ENCODE results near the gene CNOT6L. TPM values are rescaled to one million over a fixed set of nuclear protein-coding genes. Genes with fewer than 3 reads are reported as not detected.

Gene CNOT6L
- total and polyA plus RNA-seq, 3 donors from 2014 or later, result 21.0 to 25.7 (median 23.1) TPM

DNA sequence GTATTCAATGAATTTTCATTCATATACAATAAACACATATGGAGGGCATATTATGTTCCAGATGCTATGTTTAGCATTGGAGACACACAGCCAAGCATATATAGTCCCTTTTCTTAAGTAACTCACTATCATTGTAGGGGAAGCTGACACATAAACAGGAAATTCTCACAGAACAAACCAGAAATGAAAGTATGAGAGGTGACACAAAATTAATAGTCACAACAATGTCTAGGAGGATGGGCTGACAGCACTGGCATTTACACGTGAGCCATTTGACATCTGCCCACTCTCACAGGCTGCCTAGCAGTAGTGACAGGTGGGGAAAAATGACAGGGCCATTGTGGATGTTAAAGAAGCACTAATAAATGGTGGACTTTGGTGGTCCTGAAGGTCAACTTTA lies 2.6 kb upstream of the CNOT6L start:
- Histone ChIP-seq H3K4me1 (peaks cover 17% of the 10 kb centered on the region), H3K27me3 (no peaks in the 10 kb centered on the region), H3K27ac (peak overlapping the region in 1 of 2 donors; percentile 100), H3K36me3 (ENCODE audit: low read depth, missing control alignments) (no peaks in the 10 kb centered on the region), H3K9me3 (no peaks in the 10 kb centered on the region), H3K4me3 (no peak overlapping the region)
- DNase-seq, result no peak
- intact Hi-C loops (cut with DNase I; ENCODE audit: low total_unique reads), result no loop called here
- WGBS, 2 donors, result 65 to 79% methylated on average over 1 of the region's 1 CpG
- TF ChIP-seq POLR2A (IDR thresholded peaks at IDR 0.05), result no peak
- TF ChIP-seq, protein P1, sequence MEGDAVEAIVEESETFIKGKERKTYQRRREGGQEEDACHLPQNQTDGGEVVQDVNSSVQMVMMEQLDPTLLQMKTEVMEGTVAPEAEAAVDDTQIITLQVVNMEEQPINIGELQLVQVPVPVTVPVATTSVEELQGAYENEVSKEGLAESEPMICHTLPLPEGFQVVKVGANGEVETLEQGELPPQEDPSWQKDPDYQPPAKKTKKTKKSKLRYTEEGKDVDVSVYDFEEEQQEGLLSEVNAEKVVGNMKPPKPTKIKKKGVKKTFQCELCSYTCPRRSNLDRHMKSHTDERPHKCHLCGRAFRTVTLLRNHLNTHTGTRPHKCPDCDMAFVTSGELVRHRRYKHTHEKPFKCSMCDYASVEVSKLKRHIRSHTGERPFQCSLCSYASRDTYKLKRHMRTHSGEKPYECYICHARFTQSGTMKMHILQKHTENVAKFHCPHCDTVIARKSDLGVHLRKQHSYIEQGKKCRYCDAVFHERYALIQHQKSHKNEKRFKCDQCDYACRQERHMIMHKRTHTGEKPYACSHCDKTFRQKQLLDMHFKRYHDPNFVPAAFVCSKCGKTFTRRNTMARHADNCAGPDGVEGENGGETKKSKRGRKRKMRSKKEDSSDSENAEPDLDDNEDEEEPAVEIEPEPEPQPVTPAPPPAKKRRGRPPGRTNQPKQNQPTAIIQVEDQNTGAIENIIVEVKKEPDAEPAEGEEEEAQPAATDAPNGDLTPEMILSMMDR (IDR thresholded peaks at IDR 0.05), result no peak

DNA sequence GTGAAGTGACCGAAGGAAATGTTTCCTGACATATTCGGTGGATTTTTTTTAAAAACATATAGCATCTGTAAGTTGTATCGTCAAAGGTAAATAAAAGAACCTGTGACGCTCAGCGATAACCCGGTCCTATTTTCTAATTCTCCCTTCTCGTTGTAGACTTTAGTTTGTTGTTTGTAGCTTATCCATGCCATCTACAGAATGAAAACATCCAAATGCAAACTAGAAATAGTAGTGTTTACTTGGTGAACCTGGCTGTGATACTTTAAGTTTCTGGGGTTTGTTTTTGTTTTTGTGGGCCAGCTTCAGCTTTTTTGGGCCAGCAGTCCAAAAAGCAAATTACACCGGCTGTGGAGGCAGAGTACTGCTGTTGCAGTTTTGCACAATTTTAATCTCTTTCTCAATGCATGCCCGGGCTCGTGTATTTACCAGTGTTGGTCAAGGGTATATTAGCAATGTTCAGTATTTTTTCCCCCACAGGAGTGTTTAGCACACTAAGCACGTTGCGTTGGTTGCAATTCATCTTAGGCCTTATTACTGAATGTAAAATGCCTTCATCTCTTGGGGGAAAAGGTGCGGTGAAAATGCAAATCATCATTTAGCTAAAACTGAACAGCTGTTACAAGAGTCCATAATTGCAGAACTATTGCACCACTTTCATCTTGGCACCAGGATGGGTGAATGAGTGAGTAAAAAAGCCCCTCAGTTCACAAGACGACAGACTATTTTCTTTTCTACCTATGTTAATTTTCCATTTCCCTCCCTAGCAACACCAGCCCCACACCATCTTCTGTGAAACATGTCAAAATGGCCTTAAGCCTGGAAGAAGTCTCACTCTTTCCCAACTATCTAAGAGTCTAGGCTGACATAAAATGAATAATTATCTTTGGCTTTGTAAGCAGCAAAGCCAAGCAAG lies 1.7 kb upstream of the CNOT6L start:
- H3K4me1 ChIP-seq, result peaks cover 17% of the 10 kb centered on the region
- TF ChIP-seq, protein P1 (IDR thresholded peaks at IDR 0.05), result peak in 2 of 3 experiments; percentile 7 to 8
- TF ChIP-seq POLR2A (IDR thresholded peaks at IDR 0.05), result no peak
- no peaks in the 10 kb centered on the region for H3K27me3 ChIP-seq
- H3K4me3 ChIP-seq, result peak overlapping the region; percentile 91 to 92
- intact Hi-C loops (cut with DNase I; ENCODE audit: low total_unique reads), result no loop called here
- WGBS, 2 donors, result 6 to 7% methylated on average over 14 of the region's 14 CpGs
- no peaks in the 10 kb centered on the region for H3K9me3 ChIP-seq
- peak overlapping the region; percentile 99 to 100 for H3K27ac ChIP-seq
- no peak for DNase-seq
- no peaks in the 10 kb centered on the region for H3K36me3 ChIP-seq (ENCODE audit: low read depth, missing control alignments)

DNA sequence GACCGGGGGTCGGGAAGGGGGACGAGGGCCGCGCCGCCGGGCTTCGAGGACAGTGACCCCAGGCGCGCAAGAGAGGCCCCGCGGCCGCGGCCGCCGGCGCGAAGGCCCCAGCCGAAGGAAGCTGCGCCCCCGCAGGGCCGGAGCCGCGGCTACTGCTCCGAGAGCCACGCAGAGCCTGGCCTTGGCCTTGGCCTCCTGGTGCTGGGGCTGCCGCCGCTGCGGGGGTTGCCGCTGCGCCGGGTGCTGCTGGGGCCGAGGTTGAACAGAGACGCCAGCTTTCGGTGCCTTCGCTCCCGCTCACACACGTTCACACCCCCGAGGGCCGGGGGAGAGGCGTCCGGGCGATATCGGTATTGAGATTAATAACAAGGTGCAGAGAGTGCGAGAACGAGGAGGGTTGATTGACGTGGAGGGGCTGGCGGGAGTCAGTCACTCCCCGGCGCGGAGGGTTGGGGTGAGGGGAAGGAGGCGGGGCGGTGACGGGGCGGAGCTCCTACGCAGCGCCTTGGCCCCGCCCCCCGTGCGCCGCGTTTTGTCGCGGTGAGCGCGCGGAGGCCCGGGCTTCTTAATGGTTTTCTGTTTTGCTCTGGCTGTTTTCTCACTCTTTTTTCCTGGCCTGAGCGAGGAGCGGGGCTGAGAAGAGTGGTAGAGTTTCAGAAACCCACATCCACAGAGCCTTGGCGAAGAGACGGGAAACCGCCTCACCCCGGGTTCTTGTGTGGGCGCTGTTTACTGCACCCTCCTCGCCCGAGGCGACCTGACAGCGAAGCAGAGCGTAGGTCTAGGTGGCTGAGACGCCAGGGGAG lies 878 bp upstream of the CNOT6L start:
- peak; percentile 96 for DNase-seq
- TF ChIP-seq, protein P1 (IDR thresholded peaks at IDR 0.05), result no peak
- peak; percentile 73 for TF ChIP-seq POLR2A (IDR thresholded peaks at IDR 0.05)
- H3K27me3 ChIP-seq, result no peaks in the 10 kb centered on the region
- intact Hi-C loops (cut with DNase I; ENCODE audit: low total_unique reads), result no loop called here
- no peaks in the 10 kb centered on the region for H3K36me3 ChIP-seq (ENCODE audit: low read depth, missing control alignments)
- H3K27ac ChIP-seq, result peak overlapping the region; percentile 99 to 100
- peak overlapping the region; percentile 91 to 92 for H3K4me3 ChIP-seq
- 0 to 1% methylated on average over 44 to 65 of the region's 81 CpGs for whole genome bisulfite sequencing, 2 donors
- no peaks in the 10 kb centered on the region for H3K9me3 ChIP-seq
- H3K4me1 ChIP-seq, result peaks cover 23% of the 10 kb centered on the region

DNA sequence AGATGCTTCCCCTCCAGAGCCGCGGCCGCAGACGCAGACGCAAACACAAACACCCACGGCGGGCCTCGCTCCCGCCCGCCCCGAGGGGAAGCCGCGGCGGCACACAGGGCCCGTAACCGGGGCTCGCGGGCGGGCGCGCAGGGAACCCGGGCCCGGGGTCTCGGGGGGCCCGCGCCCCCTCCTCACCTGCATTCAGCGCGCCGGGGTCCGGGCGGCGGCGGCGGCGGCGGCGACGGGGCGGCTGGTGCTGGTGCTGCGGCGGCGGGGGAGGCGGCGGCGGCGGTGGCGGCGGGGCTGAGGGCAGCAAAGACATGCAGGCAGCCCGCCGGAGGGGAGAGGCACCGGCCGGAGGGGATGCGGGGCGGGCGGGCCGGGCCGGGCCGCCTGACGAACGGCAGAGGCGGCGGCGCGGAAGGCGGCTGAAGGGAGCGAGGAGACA lies 255 bp upstream of the CNOT6L start:
- no peak for TF ChIP-seq POLR2A (IDR thresholded peaks at IDR 0.05)
- TF ChIP-seq, protein P1 (IDR thresholded peaks at IDR 0.05), result no peak
- H3K4me1 ChIP-seq, result peaks cover 23% of the 10 kb centered on the region
- H3K27me3 ChIP-seq, result no peaks in the 10 kb centered on the region
- peak overlapping the region; percentile 99 to 100 for H3K27ac ChIP-seq
- 0 to 1% methylated on average over 4 to 32 of the region's 66 CpGs for WGBS, 2 donors
- H3K36me3 ChIP-seq (ENCODE audit: low read depth, missing control alignments), result no peaks in the 10 kb centered on the region
- intact Hi-C loops (cut with DNase I; ENCODE audit: low total_unique reads), result no loop called here
- peak overlapping the region; percentile 91 to 92 for H3K4me3 ChIP-seq
- H3K9me3 ChIP-seq, result no peaks in the 10 kb centered on the region
- peak; percentile 35 for DNase-seq
